Erythroblast (primary cell): ENCODE results near the gene LRRC74B.

ENCODE experiments used
- GATA1 ChIP-seq: IDR thresholded peaks from 2 replicates; pipeline ENCODE4 v1.6.1; 2011; ENCODE audit warnings: low read depth, mild to moderate bottlenecking, control low read depth, low read length, moderate library complexity
- POLR2A ChIP-seq: IDR thresholded peaks from 2 replicates; pipeline ENCODE4 v1.6.1; 2011; ENCODE audit warnings: mild to moderate bottlenecking, low read length

DNA sequence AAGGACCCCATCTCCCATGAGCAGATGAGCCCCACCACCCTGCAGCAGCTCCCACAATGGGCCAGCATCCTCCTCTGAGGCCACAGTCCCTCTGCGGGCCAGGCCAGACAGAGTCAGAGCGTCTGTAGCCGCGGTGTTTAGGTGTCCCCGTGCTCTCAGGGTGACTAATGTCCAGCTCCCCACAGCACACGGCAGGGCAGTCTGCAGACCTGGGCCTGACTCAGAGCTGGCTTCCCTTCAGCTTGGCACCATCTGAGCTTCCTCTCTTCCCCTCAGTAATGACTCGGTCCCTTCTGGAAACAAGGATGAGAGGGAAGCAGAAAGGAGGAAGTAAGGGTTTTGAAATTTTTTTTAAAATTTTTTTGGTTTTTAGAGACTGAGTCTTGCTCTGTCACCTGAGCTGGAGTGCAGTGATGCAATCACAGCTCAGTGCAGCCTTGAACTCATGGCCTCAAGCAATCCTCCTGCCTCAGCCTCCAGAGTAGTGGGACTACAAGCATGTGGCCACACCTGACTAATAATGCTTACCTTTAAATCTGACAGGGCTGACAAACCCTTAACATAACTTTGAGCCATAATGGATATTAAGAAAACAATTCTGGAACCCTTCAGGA, 28.5 kb downstream of the LRRC74B start:
- TF ChIP-seq POLR2A (no peak), GATA1 (no peak)
